Measurements from ENCODE around the gene PLK3.

The PLK3 gene

DNA sequence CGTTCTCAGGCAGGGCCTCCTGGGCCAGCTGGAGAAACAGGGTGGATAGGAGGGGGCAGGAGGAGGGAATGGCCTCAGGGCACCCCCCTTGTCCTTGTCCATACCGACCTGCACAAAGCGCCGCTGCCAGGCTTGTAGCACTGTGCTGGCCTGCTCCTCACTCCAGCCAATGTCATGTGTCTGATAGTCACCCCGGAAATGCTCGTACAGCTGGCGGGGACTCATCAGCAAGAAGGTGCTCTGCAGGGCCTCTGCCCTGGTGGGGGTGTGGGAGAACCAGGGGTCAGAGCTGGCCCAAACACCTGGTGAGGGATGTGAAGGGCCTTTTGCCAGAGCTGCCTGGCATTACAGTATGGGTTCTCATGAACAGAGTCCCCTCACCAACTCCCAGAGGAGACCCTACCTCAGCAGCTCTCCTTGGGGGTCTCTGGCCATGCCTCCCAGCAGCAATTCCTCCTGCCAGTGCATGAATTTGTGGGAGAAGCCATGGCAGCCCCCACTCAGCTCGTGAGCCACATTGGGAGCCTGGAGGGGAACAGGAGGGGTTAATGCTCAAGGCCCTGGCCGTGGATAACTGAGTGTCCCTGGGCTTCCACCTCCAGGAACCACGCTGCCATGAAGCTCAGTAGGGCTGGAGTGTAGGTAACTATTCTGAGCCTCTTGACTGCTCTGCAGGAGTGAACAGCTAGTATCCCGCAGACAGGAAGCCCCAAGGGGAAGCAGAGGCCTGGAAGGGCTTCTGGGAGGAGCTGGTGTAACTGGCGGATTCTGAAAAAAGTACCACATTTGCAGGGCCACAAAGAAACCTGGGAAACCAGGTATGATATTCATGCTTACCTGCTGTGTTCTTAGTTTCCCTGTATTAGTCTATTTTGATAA lies 29.6 kb downstream of the PLK3 start:
- Histone ChIP-seq H3K79me2 (ENCODE audit: insufficient read depth, low read length) (no peaks in the 10 kb centered on the region), H3K4me2 (ENCODE audit: low read depth, low read length, poor library complexity, severe bottlenecking) (no peak overlapping the region), H4K20me1 (ENCODE audit: low read depth, low read length) (no peaks in the 10 kb centered on the region), H3F3A (ENCODE audit: insufficient read depth) (no peaks in the 10 kb centered on the region), H3K36me3 (ENCODE audit: low read length) (no peaks in the 10 kb centered on the region), H3K27me3 (ENCODE audit: low read length) (no peaks in the 10 kb centered on the region), H3K9me3 (ENCODE audit: insufficient read depth, low read length) (no peaks in the 10 kb centered on the region), H3K9ac (ENCODE audit: low read length) (no peak overlapping the region), H2AFZ (ENCODE audit: low read depth, low read length, severe bottlenecking) (no peak overlapping the region), H3K4me3 (ENCODE audit: insufficient read depth, low read length, poor library complexity, severe bottlenecking) (no peak overlapping the region), H3K9me2 (replicated peaks; ENCODE audit: insufficient read depth, low read length) (no peaks in the 10 kb centered on the region), H3K27ac (ENCODE audit: low read depth, low read length) (no peak overlapping the region)
- TF ChIP-seq, protein P1, sequence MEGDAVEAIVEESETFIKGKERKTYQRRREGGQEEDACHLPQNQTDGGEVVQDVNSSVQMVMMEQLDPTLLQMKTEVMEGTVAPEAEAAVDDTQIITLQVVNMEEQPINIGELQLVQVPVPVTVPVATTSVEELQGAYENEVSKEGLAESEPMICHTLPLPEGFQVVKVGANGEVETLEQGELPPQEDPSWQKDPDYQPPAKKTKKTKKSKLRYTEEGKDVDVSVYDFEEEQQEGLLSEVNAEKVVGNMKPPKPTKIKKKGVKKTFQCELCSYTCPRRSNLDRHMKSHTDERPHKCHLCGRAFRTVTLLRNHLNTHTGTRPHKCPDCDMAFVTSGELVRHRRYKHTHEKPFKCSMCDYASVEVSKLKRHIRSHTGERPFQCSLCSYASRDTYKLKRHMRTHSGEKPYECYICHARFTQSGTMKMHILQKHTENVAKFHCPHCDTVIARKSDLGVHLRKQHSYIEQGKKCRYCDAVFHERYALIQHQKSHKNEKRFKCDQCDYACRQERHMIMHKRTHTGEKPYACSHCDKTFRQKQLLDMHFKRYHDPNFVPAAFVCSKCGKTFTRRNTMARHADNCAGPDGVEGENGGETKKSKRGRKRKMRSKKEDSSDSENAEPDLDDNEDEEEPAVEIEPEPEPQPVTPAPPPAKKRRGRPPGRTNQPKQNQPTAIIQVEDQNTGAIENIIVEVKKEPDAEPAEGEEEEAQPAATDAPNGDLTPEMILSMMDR (IDR thresholded peaks at IDR 0.05; ENCODE audit: insufficient read depth, low read length, poor library complexity, severe bottlenecking) = no peak
- no peak for TF ChIP-seq EZH2phosphoT487 (conservative IDR thresholded peaks at IDR 0.05; ENCODE audit: low read length)

DNA sequence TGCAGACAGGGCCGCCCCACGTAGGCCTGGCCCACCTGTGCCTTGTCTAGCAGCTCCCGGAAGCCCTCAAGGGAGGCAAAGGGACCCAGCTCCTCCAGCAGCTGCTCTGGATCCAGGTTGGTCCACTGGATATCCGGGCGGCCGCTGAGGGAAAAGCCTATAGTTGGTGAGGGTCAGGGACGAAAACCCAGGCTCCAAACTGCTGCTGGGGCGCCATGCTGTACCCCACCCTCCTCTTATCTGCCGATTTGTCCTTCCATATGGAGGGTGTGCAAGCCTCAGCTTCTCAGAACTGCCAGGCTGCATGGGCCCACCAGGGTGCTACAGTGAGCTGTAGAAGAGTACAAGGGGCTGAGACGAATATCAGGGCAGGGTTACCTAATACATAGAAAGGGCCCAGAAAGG lies 30.7 kb downstream of the PLK3 start:
- no peak overlapping the region for H3K27ac ChIP-seq (ENCODE audit: low read depth, low read length)
- no peaks in the 10 kb centered on the region for H3K79me2 ChIP-seq (ENCODE audit: insufficient read depth, low read length)
- no peak overlapping the region for H2AFZ ChIP-seq (ENCODE audit: low read depth, low read length, severe bottlenecking)
- no peak overlapping the region for H3K9ac ChIP-seq (ENCODE audit: low read length)
- no peaks in the 10 kb centered on the region for H3F3A ChIP-seq (ENCODE audit: insufficient read depth)
- no peaks in the 10 kb centered on the region for H3K27me3 ChIP-seq (ENCODE audit: low read length)
- H3K36me3 ChIP-seq (ENCODE audit: low read length) = no peaks in the 10 kb centered on the region
- TF ChIP-seq, protein P1 (IDR thresholded peaks at IDR 0.05; ENCODE audit: insufficient read depth, low read length, poor library complexity, severe bottlenecking) = no peak
- no peak for TF ChIP-seq EZH2phosphoT487 (conservative IDR thresholded peaks at IDR 0.05; ENCODE audit: low read length)
- no peaks in the 10 kb centered on the region for H3K9me2 ChIP-seq (replicated peaks; ENCODE audit: insufficient read depth, low read length)
- H4K20me1 ChIP-seq (ENCODE audit: low read depth, low read length) = no peaks in the 10 kb centered on the region
- H3K9me3 ChIP-seq (ENCODE audit: insufficient read depth, low read length) = no peaks in the 10 kb centered on the region
- no peak overlapping the region for H3K4me2 ChIP-seq (ENCODE audit: low read depth, low read length, poor library complexity, severe bottlenecking)
- H3K4me3 ChIP-seq (ENCODE audit: insufficient read depth, low read length, poor library complexity, severe bottlenecking) = no peak overlapping the region

DNA sequence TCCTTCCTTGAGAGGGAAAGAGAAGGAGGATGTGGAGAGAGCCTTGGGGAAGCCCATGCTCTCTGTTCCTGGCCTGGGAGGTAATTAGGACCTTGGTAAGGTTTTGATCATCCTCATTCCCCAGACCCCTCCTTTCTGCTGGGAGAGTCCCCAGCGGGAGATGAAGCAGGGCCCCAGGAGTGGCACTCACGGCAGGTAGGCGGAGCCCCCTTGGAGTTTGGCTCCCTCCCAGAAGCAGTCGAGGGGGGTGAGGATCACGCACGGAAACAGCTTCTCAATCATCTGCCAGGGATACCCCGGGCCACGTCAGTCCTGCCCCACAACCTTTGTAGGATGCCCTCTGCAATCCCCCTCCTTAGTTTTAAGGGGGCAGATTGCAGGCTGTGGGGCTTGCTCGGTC lies 31.3 kb downstream of the PLK3 start:
- no peak overlapping the region for H3K4me3 ChIP-seq (ENCODE audit: insufficient read depth, low read length, poor library complexity, severe bottlenecking)
- no peaks in the 10 kb centered on the region for H3K79me2 ChIP-seq (ENCODE audit: insufficient read depth, low read length)
- no peaks in the 10 kb centered on the region for H3K36me3 ChIP-seq (ENCODE audit: low read length)
- H3K9ac ChIP-seq (ENCODE audit: low read length) = no peak overlapping the region
- H3K9me2 ChIP-seq (replicated peaks; ENCODE audit: insufficient read depth, low read length) = no peaks in the 10 kb centered on the region
- no peak for TF ChIP-seq EZH2phosphoT487 (conservative IDR thresholded peaks at IDR 0.05; ENCODE audit: low read length)
- TF ChIP-seq, protein P1 (IDR thresholded peaks at IDR 0.05; ENCODE audit: insufficient read depth, low read length, poor library complexity, severe bottlenecking) = no peak
- H3K9me3 ChIP-seq (ENCODE audit: insufficient read depth, low read length) = no peaks in the 10 kb centered on the region
- no peaks in the 10 kb centered on the region for H3K27me3 ChIP-seq (ENCODE audit: low read length)
- no peaks in the 10 kb centered on the region for H3F3A ChIP-seq (ENCODE audit: insufficient read depth)
- H3K27ac ChIP-seq (ENCODE audit: low read depth, low read length) = no peak overlapping the region
- no peaks in the 10 kb centered on the region for H4K20me1 ChIP-seq (ENCODE audit: low read depth, low read length)
- H3K4me2 ChIP-seq (ENCODE audit: low read depth, low read length, poor library complexity, severe bottlenecking) = no peak overlapping the region
- H2AFZ ChIP-seq (ENCODE audit: low read depth, low read length, severe bottlenecking) = no peak overlapping the region

Measured in SU-DHL-6 (cell line).